Esophagus (tissue), 2 donors: ENCODE data around the gene CLEC1B. TPM values are rescaled to one million over a fixed set of nuclear protein-coding genes. Genes with fewer than 3 reads are reported as not detected.

Experiments used
- H3K27ac ChIP-seq, 2 donors: one replicate each; pipeline ENCODE4 v1.5.1; 2013; ENCODE audit warnings: low read depth in 2 of 2, mild to moderate bottlenecking in 2 of 2, inconsistent platforms in 1 of 2, low read length in 1 of 2, moderate library complexity in 1 of 2
- H3K27me3 ChIP-seq, 2 donors: one replicate each; pipeline ENCODE4 v1.6.1; 2013; ENCODE audit warnings: low read length in 2 of 2, control low read depth in 1 of 2, mild to moderate bottlenecking in 1 of 2; ENCODE audit not compliant: insufficient read depth in 2 of 2, control insufficient read depth in 1 of 2
- H3K36me3 ChIP-seq, 2 donors: one replicate each; pipeline ENCODE4 v1.6.1; 2013; ENCODE audit warnings: low read length in 1 of 2; ENCODE audit not compliant: control insufficient read depth in 2 of 2, insufficient read depth in 2 of 2
- H3K4me1 ChIP-seq, 2 donors: one replicate each; pipeline ENCODE4 v1.6.1; 2013; ENCODE audit warnings: low read length in 1 of 2; ENCODE audit not compliant: control insufficient read depth in 2 of 2, insufficient read depth in 2 of 2
- H3K4me3 ChIP-seq, 2 donors: one replicate each; pipeline ENCODE4 v1.5.1; 2013; ENCODE audit warnings: low read length in 2 of 2, mild to moderate bottlenecking in 2 of 2, low read depth in 1 of 2, moderate library complexity in 1 of 2
- H3K9me3 ChIP-seq, 2 donors: one replicate each; pipeline ENCODE4 v1.6.1; 2013; ENCODE audit warnings: mild to moderate bottlenecking in 2 of 2, low read depth in 1 of 2, low read length in 1 of 2, moderate library complexity in 1 of 2; ENCODE audit not compliant: control insufficient read depth in 2 of 2, insufficient read depth in 1 of 2
- WGBS, 2 donors: extraction: QIAGEN DNeasy Blood & Tissue Kit; methylation state at CpG; one replicate each; pipeline ENCODE4 v1.1.7; 2013; 5-methylcytosine and 5-hydroxymethylcytosine counted together
- polyA plus RNA-seq, 2 donors: library from polyadenylated mRNA; stranded (reverse); fragments of 200-250 nt; gene quantifications; one replicate each; pipeline ENCODE4 v1.2.3, GENCODE V29; 2013
- donor health status: healthy with polysubstance abuse.
- donor health status: Bipolar disorder and iron deficiency.

The CLEC1B gene
- polyA plus RNA-seq, 2 donors = not detected

GRCh38 chr12:10025236-10025635, 26.3 kb upstream of the CLEC1B start:
- Histone ChIP-seq H3K9me3 (no peaks in the 10 kb centered on the region), H3K36me3 (no peaks in the 10 kb centered on the region), H3K4me3 (no peak overlapping the region), H3K4me1 (no peaks in the 10 kb centered on the region), H3K27me3 (no peaks in the 10 kb centered on the region), H3K27ac (no peak overlapping the region)
- 93 to 95% methylated on average over 3 of the region's 3 CpGs for WGBS, 2 donors

GRCh38 chr12:10021342-10021741, 22.4 kb upstream of the CLEC1B start:
- 58 to 80% methylated on average over 3 of the region's 3 CpGs for WGBS, 2 donors
- Histone ChIP-seq H3K4me3 (no peak overlapping the region), H3K27me3 (no peaks in the 10 kb centered on the region), H3K9me3 (no peaks in the 10 kb centered on the region), H3K36me3 (no peaks in the 10 kb centered on the region), H3K4me1 (no peaks in the 10 kb centered on the region), H3K27ac (no peak overlapping the region)

GRCh38 chr12:10018386-10018785, 19.5 kb upstream of the CLEC1B start:
- WGBS, 2 donors = 53 to 57% methylated on average over 5 of the region's 5 CpGs
- Histone ChIP-seq H3K4me1 (no peaks in the 10 kb centered on the region), H3K27me3 (no peaks in the 10 kb centered on the region), H3K27ac (no peak overlapping the region), H3K9me3 (no peaks in the 10 kb centered on the region), H3K36me3 (no peaks in the 10 kb centered on the region), H3K4me3 (no peak overlapping the region)

- H3K9me3 ChIP-seq = no peaks in the 10 kb centered on the region
- no peaks in the 10 kb centered on the region for H3K4me1 ChIP-seq
- H3K36me3 ChIP-seq = no peaks in the 10 kb centered on the region
- no peaks in the 10 kb centered on the region for H3K27me3 ChIP-seq
- no peak overlapping the region for H3K27ac ChIP-seq
- no peak overlapping the region for H3K4me3 ChIP-seq
- 3 to 5% methylated on average over 1 of the region's 1 CpG for WGBS, 2 donors
These were observed 18.0 kb upstream of the CLEC1B start for GRCh38 chr12:10016881-10017280.

- Histone ChIP-seq H3K4me3 (no peak overlapping the region), H3K36me3 (no peaks in the 10 kb centered on the region), H3K27ac (no peak overlapping the region), H3K9me3 (no peaks in the 10 kb centered on the region), H3K27me3 (no peaks in the 10 kb centered on the region), H3K4me1 (no peaks in the 10 kb centered on the region)
- 71 to 77% methylated on average over 4 of the region's 4 CpGs for WGBS, 2 donors
These were observed 16.5 kb upstream of the CLEC1B start for GRCh38 chr12:10015450-10015849.

- Histone ChIP-seq H3K27me3 (no peaks in the 10 kb centered on the region), H3K9me3 (no peaks in the 10 kb centered on the region), H3K27ac (no peak overlapping the region), H3K36me3 (no peaks in the 10 kb centered on the region), H3K4me1 (no peaks in the 10 kb centered on the region), H3K4me3 (no peak overlapping the region)
- 68 to 77% methylated on average over 6 of the region's 6 CpGs for WGBS, 2 donors
These were observed 13.9 kb upstream of the CLEC1B start for GRCh38 chr12:10012630-10013330.

- Histone ChIP-seq H3K4me3 (no peak overlapping the region), H3K27me3 (no peaks in the 10 kb centered on the region), H3K9me3 (no peaks in the 10 kb centered on the region), H3K27ac (no peak overlapping the region), H3K36me3 (no peaks in the 10 kb centered on the region), H3K4me1 (no peaks in the 10 kb centered on the region)
- WGBS, 2 donors = 65 to 68% methylated on average over 4 of the region's 4 CpGs
These were observed 2.4 kb upstream of the CLEC1B start for GRCh38 chr12:10001171-10001776.

- Histone ChIP-seq H3K4me3 (no peak overlapping the region), H3K36me3 (no peaks in the 10 kb centered on the region), H3K27me3 (no peaks in the 10 kb centered on the region), H3K27ac (no peak overlapping the region), H3K9me3 (no peaks in the 10 kb centered on the region), H3K4me1 (no peaks in the 10 kb centered on the region)
- WGBS, 2 donors = 87% methylated on average over 4 of the region's 4 CpGs
These were observed 6.6 kb downstream of the CLEC1B start for GRCh38 chr12:9992296-9992695.

- no peaks in the 10 kb centered on the region for H3K27me3 ChIP-seq
- H3K4me1 ChIP-seq = no peaks in the 10 kb centered on the region
- no peak overlapping the region for H3K4me3 ChIP-seq
- 70 to 78% methylated on average over 3 of the region's 3 CpGs for WGBS, 2 donors
- no peak overlapping the region for H3K27ac ChIP-seq
- H3K36me3 ChIP-seq = no peaks in the 10 kb centered on the region
- H3K9me3 ChIP-seq = no peaks in the 10 kb centered on the region
These were observed 7.0 kb downstream of the CLEC1B start for GRCh38 chr12:9991876-9992275.

- H3K36me3 ChIP-seq = no peaks in the 10 kb centered on the region
- WGBS, 2 donors = 77 to 81% methylated on average over 3 of the region's 3 CpGs
These were observed 18.8 kb downstream of the CLEC1B start for GRCh38 chr12:9980126-9980525.

More at GRCh38 chr12:9980126-9980525, 18.8 kb downstream of the CLEC1B start:
- no peaks in the 10 kb centered on the region for H3K4me1 ChIP-seq
- H3K27me3 ChIP-seq = no peaks in the 10 kb centered on the region
- peaks cover 2 to 4% of the 10 kb centered on the region in 2 donors for H3K9me3 ChIP-seq
- H3K4me3 ChIP-seq = no peak overlapping the region
- no peak overlapping the region for H3K27ac ChIP-seq
